Thyroid gland (tissue), 4 donors: ENCODE measurements around the gene CFAP58. TPM values are rescaled to one million over a fixed set of nuclear protein-coding genes. Genes with fewer than 3 reads are reported as not detected.

ENCODE experiments used
- DNase-seq, 2 donors: peaks; one replicate each; pipeline ENCODE4 v3.0.0-alpha.2; 2019
- H3K27ac ChIP-seq, 3 donors: fragments of 200-600 bp; sonication (generic); 1 replicate in 2 of 3; 2 replicates in 1 of 3; pipeline ENCODE4 v1.5.1; 2016 to 2019; ENCODE audit warnings: mild to moderate bottlenecking in 1 of 3, moderate library complexity in 1 of 3
- H3K27me3 ChIP-seq: fragments of 200-600 bp; sonication (generic); one replicate; pipeline ENCODE4 v1.5.1; 2019
- H3K36me3 ChIP-seq, 2 donors: fragments of 200-600 bp; sonication (generic); one replicate each; pipeline ENCODE4 v1.5.1; 2016 to 2019
- H3K4me1 ChIP-seq, 2 donors: fragments of 200-600 bp; sonication (generic); one replicate each; pipeline ENCODE4 v1.5.1; 2017 to 2019
- H3K4me3 ChIP-seq, 3 donors: fragments of 200-600 bp; sonication (generic); replicated peaks in 1 of 3; 1 replicate in 2 of 3; 2 replicates in 1 of 3; pipeline ENCODE4 v1.5.1; 2016; ENCODE audit warnings: mild to moderate bottlenecking in 1 of 3
- H3K9me3 ChIP-seq: fragments of 200-600 bp; sonication (generic); one replicate; pipeline ENCODE4 v1.5.1; 2017
- POLR2A ChIP-seq, 2 donors: fragments of 450-650 bp; IDR thresholded peaks; one replicate each; pipeline ENCODE4 v1.6.1; 2017; ENCODE audit warnings: antibody characterized with exemption in 2 of 2, mild to moderate bottlenecking in 2 of 2, moderate library complexity in 1 of 2
- WGBS, 2 donors: methylation state at CpG; one replicate each; pipeline ENCODE4 v1.1.5; 2017; 5-methylcytosine and 5-hydroxymethylcytosine counted together
- intact Hi-C: fragments of 100-400 bp; cut with DNase I; formaldehyde crosslinking; loops from one replicate; pipeline ENCODE4 v1.15.1; 2023
- total RNA-seq, 4 donors: library from RNA; depleted of rRNA; stranded (reverse); fragments of >200 nt; gene quantifications; one replicate each; pipeline ENCODE4 v1.2.3, GENCODE V29; 2016
- TF ChIP-seq, protein P1 (sequence below), 6 experiments: fragments of 200-600 bp in 3 of 6; fragments of 450-650 bp in 3 of 6; sonication (generic) in 3 of 6; IDR thresholded peaks; one replicate each; pipeline ENCODE4 v1.5.1; 2016 to 2019; ENCODE audit warnings: antibody characterized with exemption in 6 of 6, mild to moderate bottlenecking in 2 of 6, inconsistent platforms in 1 of 6, moderate library complexity in 1 of 6

The CFAP58 gene
- total RNA-seq, 4 donors from 2014 or later = 1.0 to 1.6 (median 1.2) TPM

DNA sequence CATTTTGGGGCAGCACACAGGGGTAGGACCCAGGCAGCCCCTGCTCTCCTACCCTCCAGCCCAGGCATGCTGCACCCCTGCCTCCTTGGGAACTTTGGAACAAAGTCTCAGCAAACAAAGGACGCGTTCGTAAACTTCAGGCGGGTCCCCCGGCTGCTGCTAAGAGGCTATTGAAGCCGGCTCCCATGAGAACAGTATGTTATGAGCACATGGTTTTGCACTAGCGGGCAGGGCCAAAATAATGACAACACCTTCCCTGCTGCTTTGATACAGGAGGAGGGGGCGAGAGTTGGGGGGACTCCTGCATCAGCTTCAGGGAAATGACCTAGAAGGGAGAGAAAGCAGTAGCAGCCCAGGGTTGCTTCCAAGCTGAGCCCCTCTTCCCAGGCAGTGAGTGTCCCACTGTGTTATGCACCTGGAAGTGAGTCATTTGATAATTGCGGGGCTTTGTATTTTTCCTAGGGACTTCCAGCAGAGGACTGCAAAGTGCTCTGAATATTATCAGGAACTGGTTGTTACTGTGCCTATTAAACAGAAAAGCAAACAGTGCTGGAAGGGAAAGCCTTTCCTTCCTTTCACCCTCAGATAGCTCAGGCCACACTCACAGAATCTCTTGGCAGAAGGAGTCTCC lies 22.3 kb upstream of the CFAP58 start:
- 6 to 20% methylated on average over 9 of the region's 9 CpGs for WGBS, 2 donors
- H3K36me3 ChIP-seq = no peaks in the 10 kb centered on the region
- H3K4me1 ChIP-seq = peaks cover 100% of the 10 kb centered on the region in 2 donors
- peak overlapping the region; percentile 66 to 99 (median 98) for H3K27ac ChIP-seq
- peak in 1 of 2 donors; percentile 46 for TF ChIP-seq POLR2A (IDR thresholded peaks at IDR 0.05)
- TF ChIP-seq, protein P1, sequence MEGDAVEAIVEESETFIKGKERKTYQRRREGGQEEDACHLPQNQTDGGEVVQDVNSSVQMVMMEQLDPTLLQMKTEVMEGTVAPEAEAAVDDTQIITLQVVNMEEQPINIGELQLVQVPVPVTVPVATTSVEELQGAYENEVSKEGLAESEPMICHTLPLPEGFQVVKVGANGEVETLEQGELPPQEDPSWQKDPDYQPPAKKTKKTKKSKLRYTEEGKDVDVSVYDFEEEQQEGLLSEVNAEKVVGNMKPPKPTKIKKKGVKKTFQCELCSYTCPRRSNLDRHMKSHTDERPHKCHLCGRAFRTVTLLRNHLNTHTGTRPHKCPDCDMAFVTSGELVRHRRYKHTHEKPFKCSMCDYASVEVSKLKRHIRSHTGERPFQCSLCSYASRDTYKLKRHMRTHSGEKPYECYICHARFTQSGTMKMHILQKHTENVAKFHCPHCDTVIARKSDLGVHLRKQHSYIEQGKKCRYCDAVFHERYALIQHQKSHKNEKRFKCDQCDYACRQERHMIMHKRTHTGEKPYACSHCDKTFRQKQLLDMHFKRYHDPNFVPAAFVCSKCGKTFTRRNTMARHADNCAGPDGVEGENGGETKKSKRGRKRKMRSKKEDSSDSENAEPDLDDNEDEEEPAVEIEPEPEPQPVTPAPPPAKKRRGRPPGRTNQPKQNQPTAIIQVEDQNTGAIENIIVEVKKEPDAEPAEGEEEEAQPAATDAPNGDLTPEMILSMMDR (IDR thresholded peaks at IDR 0.05) = no peak
- H3K9me3 ChIP-seq = no peaks in the 10 kb centered on the region
- DNase-seq = peak; percentile 78 to 79
- no peaks in the 10 kb centered on the region for H3K27me3 ChIP-seq
- intact Hi-C loops = no loop called here
- no peak overlapping the region for H3K4me3 ChIP-seq

DNA sequence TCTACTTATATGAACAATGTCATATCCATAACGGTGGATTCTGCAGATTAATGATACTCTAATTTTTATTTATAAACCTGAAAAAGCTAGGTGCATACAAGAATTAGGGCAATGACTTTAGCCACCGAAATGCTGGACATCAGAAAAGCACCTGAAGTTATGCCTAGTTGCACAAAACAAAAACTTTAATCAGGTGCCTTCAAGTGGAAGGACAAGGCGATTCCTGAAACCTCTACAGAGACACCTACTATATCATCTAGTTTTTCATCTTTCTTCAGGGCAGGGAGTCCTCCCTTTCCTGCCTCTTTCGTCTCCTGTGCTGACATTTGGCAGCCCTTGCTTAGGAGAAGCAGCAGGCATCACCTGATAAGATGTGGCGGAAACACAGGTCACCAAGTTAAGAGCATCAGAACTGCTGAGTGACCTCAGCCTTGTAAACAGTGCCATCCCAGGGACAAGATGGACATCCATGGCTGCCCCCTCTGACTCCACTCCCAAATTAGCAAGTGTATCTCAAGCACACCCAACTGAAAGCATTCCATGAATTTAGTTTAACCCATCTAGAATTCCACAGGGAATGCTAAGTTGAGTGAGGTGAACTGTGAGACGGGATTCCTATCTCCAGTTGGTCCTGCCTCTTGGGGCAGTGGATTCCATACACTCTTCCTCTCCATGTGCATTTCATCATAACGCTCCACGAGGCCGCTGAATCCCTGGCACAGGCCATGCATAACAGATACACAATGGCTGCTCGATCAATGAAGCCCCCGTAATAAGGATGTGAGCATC lies 21.2 kb upstream of the CFAP58 start:
- intact Hi-C loops = no loop called here
- no peak for DNase-seq
- Histone ChIP-seq H3K27me3 (no peaks in the 10 kb centered on the region), H3K4me1 (peaks cover 92 to 93% of the 10 kb centered on the region in 2 donors), H3K4me3 (no peak overlapping the region), H3K36me3 (no peaks in the 10 kb centered on the region), H3K9me3 (no peaks in the 10 kb centered on the region), H3K27ac (peak overlapping the region; percentile 66 to 99 (median 98))
- WGBS, 2 donors = 88 to 89% methylated on average over 11 of the region's 11 CpGs
- TF ChIP-seq POLR2A (IDR thresholded peaks at IDR 0.05) = no peak
- TF ChIP-seq, protein P1 (IDR thresholded peaks at IDR 0.05) = no peak

DNA sequence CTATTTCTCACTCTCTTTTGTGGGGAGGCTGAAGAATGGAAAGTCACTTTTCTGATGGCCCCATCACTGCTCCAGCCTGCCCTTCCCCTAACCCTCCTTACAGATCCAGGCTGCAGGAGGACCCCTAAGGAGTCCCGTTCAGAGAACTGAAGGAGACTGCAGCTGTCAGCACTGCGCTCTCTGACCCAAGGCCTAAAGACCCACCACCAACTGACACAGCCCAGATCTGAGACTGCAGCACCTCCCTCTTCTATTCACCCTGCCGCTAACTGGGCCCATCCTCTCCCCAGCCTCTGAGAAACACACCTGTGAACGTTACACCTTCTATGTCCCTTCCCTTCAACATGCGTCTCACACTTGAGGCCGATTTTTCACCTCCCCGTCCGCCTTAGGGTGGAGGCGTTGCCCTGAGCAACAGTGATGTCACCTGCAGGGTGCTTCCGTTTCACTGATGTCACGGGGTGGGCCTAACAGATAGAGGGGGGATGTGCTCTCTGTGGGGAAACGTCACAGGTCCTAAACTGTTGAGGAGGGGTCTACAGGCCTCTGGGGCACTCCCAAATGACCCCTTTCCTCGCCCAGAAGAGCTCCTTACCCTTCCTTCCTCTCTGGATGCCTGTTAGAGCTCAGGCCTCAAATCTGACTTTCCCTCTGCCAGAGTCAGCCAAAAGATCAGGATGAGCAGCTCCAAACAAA lies 20.5 kb upstream of the CFAP58 start:
- H3K36me3 ChIP-seq = no peaks in the 10 kb centered on the region
- no peaks in the 10 kb centered on the region for H3K27me3 ChIP-seq
- no peak for DNase-seq
- H3K4me1 ChIP-seq = peaks cover 85 to 86% of the 10 kb centered on the region in 2 donors
- TF ChIP-seq, protein P1 (IDR thresholded peaks at IDR 0.05) = no peak
- no peak for TF ChIP-seq POLR2A (IDR thresholded peaks at IDR 0.05)
- H3K27ac ChIP-seq = peak overlapping the region in 2 of 3 donors; percentile 98 to 99
- 81 to 83% methylated on average over 12 to 13 of the region's 13 CpGs for WGBS, 2 donors
- no peak overlapping the region for H3K4me3 ChIP-seq
- intact Hi-C loops = no loop called here
- no peaks in the 10 kb centered on the region for H3K9me3 ChIP-seq

DNA sequence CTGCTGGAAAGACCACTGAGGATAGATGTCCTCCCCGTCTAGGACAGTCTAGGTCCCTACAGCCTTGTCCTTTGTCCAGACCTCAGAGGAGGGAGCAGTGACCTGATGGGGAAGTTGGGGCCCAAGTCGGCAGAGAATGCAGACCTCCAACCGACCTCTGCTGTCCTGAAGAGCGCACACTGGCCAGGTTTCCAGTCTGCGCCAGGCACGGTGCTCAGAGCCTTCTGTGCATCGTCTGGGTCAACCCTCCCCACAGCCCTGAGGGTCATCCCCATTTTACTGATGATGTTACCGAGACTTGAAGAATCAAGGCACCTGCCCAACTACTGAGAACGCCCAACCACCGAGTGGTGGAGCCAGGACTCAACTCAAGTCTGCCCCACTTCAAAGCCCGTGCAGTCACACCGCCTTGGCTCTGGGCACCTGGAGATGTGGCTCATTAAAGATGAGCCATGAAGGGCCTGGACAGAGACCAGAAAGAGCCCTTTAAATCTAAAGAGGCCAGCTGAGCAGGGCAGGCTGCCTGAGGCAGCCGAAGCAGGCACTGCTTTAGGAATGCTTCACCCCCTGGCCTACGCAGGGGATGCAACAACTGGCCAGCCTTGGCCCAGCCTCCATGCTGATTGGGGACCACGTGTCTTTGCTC lies 19.8 kb upstream of the CFAP58 start:
- no peaks in the 10 kb centered on the region for H3K9me3 ChIP-seq
- H3K4me1 ChIP-seq = peaks cover 78 to 79% of the 10 kb centered on the region in 2 donors
- intact Hi-C loops = no loop called here
- no peaks in the 10 kb centered on the region for H3K27me3 ChIP-seq
- WGBS, 2 donors = 60 to 68% methylated on average over 6 to 10 of the region's 15 CpGs
- peak; percentile 64 to 78 for DNase-seq
- no peak overlapping the region for H3K4me3 ChIP-seq
- TF ChIP-seq, protein P1 (IDR thresholded peaks at IDR 0.05) = no peak
- TF ChIP-seq POLR2A (IDR thresholded peaks at IDR 0.05) = peak in 1 of 2 donors; percentile 19
- H3K36me3 ChIP-seq = no peaks in the 10 kb centered on the region
- H3K27ac ChIP-seq = peak overlapping the region in 2 of 3 donors; percentile 98 to 99
